ENCODE data around the gene LRIT1.

Gene LRIT1

GRCh38 chr10:84191106-84191505 is 50.2 kb downstream of the LRIT1 start:
- no peak for DNase-seq (ENCODE audit: low spot score)

- no peak for DNase-seq (ENCODE audit: low spot score)
Observed at GRCh38 chr10:84190621-84191020, 50.7 kb downstream of the LRIT1 start.

DNA sequence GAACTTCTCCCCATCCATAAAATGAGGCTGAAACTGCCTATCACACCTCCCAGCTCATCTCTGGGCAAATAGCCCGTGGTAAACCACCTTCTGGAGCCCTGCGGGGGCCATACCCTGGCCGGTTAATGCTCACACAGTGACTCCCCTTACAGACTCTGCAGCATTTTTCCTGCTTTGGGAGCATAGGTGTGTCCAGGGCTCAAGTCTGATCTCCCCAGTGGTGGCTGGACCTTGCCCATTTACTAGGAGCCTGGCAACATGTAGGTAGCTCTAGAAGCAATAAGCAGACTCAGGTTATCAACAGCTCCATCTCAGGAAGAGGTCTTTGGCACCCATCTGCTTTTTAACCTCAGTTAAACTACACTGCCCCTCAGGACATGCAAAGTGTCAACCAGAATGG is 52.5 kb downstream of the LRIT1 start:
- DNase-seq (ENCODE audit: low spot score) = no peak

GRCh38 chr10:84185526-84186175 is 55.7 kb downstream of the LRIT1 start:
- DNase-seq (ENCODE audit: low spot score) = no peak

DNA sequence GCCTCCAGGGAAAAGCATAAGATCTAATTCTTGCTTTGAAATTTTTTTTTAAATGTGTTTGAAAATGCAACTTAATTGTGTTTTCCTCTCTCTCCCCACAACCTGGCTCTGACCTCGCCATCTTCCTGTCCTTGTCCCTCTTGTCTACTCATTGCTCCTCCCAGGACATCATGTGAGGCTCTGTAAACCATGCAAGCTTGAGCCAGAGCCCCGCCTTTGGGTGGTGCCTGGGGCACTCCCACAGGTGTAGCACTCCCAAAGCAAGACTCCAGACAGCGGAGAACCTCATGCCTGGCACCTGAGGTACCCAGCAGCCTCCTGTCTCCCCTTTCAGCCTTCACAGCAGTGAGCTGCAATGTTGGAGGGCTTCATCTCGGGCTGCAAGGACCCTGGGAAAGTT is 56.8 kb downstream of the LRIT1 start:
- DNase-seq (ENCODE audit: low spot score) = no peak

GRCh38 chr10:84181631-84182030 is 59.7 kb downstream of the LRIT1 start:
- no peak for DNase-seq (ENCODE audit: low spot score)

All from AG08395 (cell line).